CD4-positive, alpha-beta T cell treated with Interleukin-15 for 1 hour (primary cell): ENCODE results near the gene TOLLIP.

ENCODE experiments used
- DNase-seq: peaks from one replicate; pipeline ENCODE4 v3.0.0-alpha.2; 2020

TOLLIP gene

GRCh38 chr11:1228101-1228821 is 81.2 kb downstream of the TOLLIP start:
- DNase-seq: no peak

GRCh38 chr11:1227551-1228100 is 81.8 kb downstream of the TOLLIP start:
- no peak for DNase-seq

- DNase-seq: no peak
Observed at GRCh38 chr11:1226986-1227550, 82.4 kb downstream of the TOLLIP start.

GRCh38 chr11:1226226-1226985 is 83.0 kb downstream of the TOLLIP start:
- peak; percentile 13 for DNase-seq

GRCh38 chr11:1225386-1226225 is 83.8 kb downstream of the TOLLIP start:
- DNase-seq: peak; percentile 7

- DNase-seq: peak; percentile 13
Observed at GRCh38 chr11:1224491-1225385, 84.7 kb downstream of the TOLLIP start.
